ENCODE results near the gene NDUFC1.
A peak's percentile ranks its signal among the peaks of the same experiment; 100 is the strongest.

DNA sequence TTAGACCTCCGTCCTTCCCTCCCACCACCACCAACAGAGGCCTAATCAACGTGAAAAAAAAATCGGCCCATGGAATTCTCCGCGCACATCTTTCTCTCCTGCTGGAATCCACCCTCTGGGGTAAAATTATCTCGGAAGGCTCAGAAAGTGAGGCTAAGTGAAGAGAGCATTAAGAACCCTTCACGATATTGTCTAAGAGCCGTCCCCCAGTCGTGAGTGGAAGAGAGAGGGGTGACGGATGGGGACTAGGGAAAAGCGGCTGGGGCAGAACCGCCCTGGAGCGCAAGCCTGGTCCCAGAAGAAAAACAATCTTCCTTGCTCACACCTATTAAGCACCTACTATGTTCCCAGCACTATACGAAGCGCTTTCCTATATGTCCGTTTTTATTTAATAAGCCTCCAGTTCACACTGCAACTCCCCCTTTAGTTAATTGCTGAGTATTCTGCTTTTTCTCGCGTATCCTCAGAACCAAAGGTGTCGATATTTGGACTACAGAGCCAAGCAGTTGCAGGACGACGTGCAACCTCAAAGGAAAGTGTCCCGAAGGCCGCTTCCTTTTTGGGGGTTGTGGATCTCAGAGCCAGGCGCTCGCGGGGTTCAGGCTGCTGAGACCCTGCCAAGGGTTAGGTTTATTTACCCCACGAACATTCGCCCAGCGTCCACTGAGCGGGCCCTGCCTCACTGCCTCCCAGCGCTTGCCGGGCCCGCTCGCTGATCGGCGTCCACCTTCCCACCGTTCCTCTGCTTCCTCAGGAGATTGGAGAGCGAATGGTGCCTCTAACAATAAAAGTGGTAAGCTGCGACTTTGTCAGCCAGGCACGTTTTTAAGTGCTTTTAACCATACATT lies 23.1 kb downstream of the NDUFC1 start:
- TF ChIP-seq, protein P1, sequence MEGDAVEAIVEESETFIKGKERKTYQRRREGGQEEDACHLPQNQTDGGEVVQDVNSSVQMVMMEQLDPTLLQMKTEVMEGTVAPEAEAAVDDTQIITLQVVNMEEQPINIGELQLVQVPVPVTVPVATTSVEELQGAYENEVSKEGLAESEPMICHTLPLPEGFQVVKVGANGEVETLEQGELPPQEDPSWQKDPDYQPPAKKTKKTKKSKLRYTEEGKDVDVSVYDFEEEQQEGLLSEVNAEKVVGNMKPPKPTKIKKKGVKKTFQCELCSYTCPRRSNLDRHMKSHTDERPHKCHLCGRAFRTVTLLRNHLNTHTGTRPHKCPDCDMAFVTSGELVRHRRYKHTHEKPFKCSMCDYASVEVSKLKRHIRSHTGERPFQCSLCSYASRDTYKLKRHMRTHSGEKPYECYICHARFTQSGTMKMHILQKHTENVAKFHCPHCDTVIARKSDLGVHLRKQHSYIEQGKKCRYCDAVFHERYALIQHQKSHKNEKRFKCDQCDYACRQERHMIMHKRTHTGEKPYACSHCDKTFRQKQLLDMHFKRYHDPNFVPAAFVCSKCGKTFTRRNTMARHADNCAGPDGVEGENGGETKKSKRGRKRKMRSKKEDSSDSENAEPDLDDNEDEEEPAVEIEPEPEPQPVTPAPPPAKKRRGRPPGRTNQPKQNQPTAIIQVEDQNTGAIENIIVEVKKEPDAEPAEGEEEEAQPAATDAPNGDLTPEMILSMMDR (IDR thresholded peaks at IDR 0.05; ENCODE audit: poor library complexity), result no peak
- peak; percentile 34 for TF ChIP-seq EZH2 (IDR thresholded peaks at IDR 0.05; ENCODE audit: borderline replicate concordance)

Data from hepatocyte (in vitro differentiated cells).